Neuron (in vitro differentiated cells): Measurements from ENCODE around the gene NELL1.

Experiments used
- H2AFZ ChIP-seq: one replicate; pipeline ENCODE4 v1.6.1; 2013; ENCODE audit warnings: low read depth, mild to moderate bottlenecking, inconsistent platforms, low read length, moderate library complexity
- H3K27me3 ChIP-seq: one replicate; pipeline ENCODE4 v1.6.1; 2013; ENCODE audit warnings: low read length; ENCODE audit not compliant: insufficient read depth
- H3K36me3 ChIP-seq: one replicate; pipeline ENCODE4 v1.6.1; 2013; ENCODE audit warnings: low read length; ENCODE audit not compliant: insufficient read depth
- H3K4me1 ChIP-seq: one replicate; pipeline ENCODE4 v1.6.1; 2013; ENCODE audit warnings: low read length; ENCODE audit not compliant: insufficient read depth
- H3K4me3 ChIP-seq: 2 replicates; pipeline ENCODE4 v1.5.1; 2013; ENCODE audit warnings: mild to moderate bottlenecking, low read length, moderate library complexity
- H3K9me3 ChIP-seq: one replicate; pipeline ENCODE4 v1.6.1; 2013; ENCODE audit warnings: low read length

The NELL1 gene

DNA sequence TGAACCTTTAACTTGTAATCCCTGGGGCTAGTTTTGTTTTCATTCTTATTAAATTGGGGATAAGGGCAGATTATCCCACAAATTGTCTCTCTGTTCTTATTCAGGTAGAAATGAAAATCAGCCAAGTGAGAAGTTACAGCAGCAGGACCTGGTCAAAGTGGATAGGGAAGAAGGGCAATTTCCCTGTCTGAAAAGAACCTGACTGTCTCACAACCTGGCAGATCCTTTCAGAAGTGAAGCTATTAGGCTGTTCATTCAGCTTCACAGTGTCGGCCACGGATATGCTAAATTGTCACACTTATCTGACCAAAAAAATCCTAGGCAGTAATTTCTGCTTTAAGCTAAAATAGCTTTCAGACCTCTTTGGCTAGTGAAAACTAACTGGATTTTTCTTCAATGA, 810.9 kb downstream of the NELL1 start:
- H3K4me3 ChIP-seq = no peak overlapping the region
- no peaks in the 10 kb centered on the region for H3K9me3 ChIP-seq
- H3K4me1 ChIP-seq = no peaks in the 10 kb centered on the region
- no peaks in the 10 kb centered on the region for H3K27me3 ChIP-seq
- no peaks in the 10 kb centered on the region for H3K36me3 ChIP-seq
- H2AFZ ChIP-seq = no peak overlapping the region

DNA sequence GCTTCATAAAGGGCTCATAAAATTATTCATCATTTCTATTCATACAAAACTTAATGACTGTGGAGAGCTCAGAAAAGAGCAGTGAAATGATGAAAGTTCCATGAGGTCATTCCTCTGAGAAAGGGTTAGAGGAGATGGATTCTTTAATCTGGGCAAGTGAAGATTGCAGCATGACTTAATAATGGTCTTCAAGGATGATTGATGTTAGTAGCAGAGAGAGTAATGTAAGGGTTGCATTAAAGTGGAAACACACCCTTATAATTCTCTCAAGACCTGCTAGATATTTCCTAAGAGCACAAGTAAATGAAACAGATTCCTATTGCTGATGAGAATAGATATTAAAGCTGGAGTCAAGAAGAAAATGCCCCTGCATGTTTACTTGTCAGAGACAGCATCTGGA, 811.9 kb downstream of the NELL1 start:
- no peaks in the 10 kb centered on the region for H3K4me1 ChIP-seq
- H3K9me3 ChIP-seq = no peaks in the 10 kb centered on the region
- no peak overlapping the region for H2AFZ ChIP-seq
- H3K4me3 ChIP-seq = no peak overlapping the region
- H3K27me3 ChIP-seq = no peaks in the 10 kb centered on the region
- H3K36me3 ChIP-seq = no peaks in the 10 kb centered on the region

DNA sequence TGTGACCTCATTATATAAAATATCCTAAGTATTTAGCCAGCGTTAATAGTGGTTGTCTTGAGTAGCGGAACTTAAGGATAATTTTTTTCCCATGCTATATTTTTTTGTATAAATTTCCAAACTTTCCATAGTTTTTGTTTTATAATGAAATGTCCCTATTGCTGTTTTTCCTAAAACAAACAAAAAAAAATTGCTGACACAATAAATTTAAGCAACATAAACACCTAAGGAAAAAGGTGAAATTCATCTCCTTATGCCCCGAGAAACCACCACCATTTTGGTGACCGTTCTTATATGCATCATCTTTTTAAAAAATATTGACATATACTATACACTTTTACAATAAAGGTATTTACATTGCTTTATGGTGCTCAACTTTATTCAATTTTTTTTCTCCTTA, 814.7 kb downstream of the NELL1 start:
- no peak overlapping the region for H2AFZ ChIP-seq
- H3K4me1 ChIP-seq = no peaks in the 10 kb centered on the region
- H3K36me3 ChIP-seq = no peaks in the 10 kb centered on the region
- H3K9me3 ChIP-seq = no peaks in the 10 kb centered on the region
- no peak overlapping the region for H3K4me3 ChIP-seq
- no peaks in the 10 kb centered on the region for H3K27me3 ChIP-seq

DNA sequence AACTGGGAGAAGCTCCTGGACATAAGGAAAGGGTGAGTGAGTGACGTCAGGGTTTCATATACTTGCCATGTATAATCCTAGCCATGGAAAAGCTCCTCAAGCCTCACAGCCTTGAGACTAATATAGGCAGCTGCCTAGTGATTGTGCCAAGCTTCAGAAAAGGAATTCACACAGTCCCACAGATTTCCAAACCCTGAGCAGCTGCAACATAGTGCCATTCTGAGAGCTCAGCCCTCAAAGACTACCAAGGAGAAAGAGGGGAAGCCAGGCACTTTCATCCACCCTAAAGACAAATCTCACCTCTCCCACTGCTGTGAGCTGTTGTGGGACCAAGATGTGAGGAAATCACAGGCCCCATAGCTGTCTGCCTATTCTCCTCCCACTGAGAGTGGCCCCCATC, 815.6 kb downstream of the NELL1 start:
- no peaks in the 10 kb centered on the region for H3K36me3 ChIP-seq
- H3K4me1 ChIP-seq = no peaks in the 10 kb centered on the region
- H2AFZ ChIP-seq = no peak overlapping the region
- H3K27me3 ChIP-seq = no peaks in the 10 kb centered on the region
- no peak overlapping the region for H3K4me3 ChIP-seq
- no peaks in the 10 kb centered on the region for H3K9me3 ChIP-seq

DNA sequence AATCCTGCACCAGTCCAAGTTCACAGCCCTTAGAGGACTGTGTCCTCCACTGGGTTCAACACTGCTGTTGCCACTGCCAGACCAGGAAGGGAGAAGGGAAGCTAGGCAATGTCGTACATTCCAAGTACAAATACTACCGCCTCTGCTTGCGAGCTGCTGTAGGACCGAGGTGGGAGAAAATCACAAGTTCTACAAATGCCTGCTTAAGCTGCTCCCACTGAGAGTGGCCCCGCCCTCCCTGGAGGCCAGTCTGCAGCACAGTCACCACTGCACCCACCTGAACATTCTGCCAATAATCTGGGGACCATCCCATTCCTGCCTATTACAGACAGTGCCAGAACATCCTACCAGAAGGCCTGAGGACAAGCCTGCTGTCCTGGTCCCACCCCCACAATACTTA, 816.0 kb downstream of the NELL1 start:
- Histone ChIP-seq H3K4me1 (no peaks in the 10 kb centered on the region), H2AFZ (no peak overlapping the region), H3K4me3 (no peak overlapping the region), H3K9me3 (no peaks in the 10 kb centered on the region), H3K27me3 (no peaks in the 10 kb centered on the region), H3K36me3 (no peaks in the 10 kb centered on the region)

DNA sequence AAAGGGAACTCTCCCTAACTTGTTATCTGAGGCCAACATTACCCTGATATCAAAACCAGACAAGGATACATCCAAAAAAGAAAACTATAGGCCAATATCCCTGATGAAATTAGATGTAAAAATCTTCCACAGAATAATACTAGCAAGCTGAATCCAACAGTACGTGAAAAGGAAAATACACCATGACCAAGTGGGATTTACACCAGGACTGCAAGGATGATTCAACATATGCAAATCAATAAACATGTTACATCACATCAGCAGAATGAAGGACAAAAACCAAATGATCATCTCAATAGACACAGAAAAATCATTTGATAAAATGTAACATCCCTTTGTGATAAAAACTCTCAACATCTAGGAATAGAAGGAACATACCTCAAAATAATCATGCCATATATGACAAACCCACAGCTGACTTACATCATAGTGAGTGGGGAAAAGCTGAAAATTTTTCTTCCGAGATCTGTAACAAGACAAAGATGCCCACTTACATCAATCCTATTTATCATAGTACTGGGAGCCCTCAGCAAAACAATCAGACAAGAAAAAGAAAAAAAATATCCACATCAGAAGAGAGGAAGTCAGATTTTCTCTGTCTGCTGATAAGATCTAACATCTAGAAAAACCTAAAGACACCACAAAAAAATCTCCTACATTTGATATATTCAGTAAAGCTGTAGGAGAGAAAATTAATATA, 820.2 kb downstream of the NELL1 start:
- Histone ChIP-seq H3K27me3 (no peaks in the 10 kb centered on the region), H3K4me3 (no peak overlapping the region), H3K36me3 (no peaks in the 10 kb centered on the region), H3K9me3 (no peaks in the 10 kb centered on the region), H2AFZ (no peak overlapping the region), H3K4me1 (no peaks in the 10 kb centered on the region)

DNA sequence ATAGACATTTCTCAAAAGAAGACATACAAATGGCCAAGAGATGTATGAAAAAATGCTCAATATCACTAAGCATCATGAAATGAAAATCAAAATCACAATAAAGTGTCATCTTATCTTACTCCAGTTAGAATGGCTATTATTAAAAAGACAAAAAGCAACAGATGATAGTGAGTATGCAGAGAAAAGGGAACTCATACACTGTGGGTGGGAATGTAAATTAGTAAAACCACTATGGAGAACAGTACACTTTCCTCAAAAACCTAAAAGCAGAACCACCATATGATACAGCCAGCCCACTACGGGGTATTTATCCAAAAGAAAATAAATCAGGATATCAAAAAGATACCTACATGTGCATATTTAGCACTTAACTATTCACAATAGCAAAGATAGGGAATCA, 823.5 kb downstream of the NELL1 start:
- no peak overlapping the region for H3K4me3 ChIP-seq
- H2AFZ ChIP-seq = no peak overlapping the region
- H3K4me1 ChIP-seq = no peaks in the 10 kb centered on the region
- no peaks in the 10 kb centered on the region for H3K9me3 ChIP-seq
- H3K36me3 ChIP-seq = no peaks in the 10 kb centered on the region
- H3K27me3 ChIP-seq = no peaks in the 10 kb centered on the region

DNA sequence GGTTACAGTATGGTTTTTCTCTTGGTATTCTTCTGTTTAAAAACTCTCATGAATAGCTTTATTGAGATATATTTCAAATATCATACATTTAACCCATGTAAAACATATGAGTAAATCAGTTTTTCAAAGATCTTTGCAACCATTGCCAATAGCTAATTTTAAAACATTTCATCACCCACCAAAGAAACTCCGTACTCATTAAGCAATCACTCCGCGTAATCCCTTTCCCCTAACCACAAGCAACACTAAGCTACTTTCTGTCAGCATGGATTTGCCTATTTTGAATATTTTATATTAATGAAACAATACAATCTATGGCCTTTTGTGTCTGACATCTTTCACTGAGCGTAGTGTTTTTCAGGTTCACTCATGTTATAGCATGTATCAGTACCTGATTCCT, 825.6 kb downstream of the NELL1 start:
- no peak overlapping the region for H3K4me3 ChIP-seq
- H3K9me3 ChIP-seq = no peaks in the 10 kb centered on the region
- H3K36me3 ChIP-seq = no peaks in the 10 kb centered on the region
- no peaks in the 10 kb centered on the region for H3K4me1 ChIP-seq
- no peaks in the 10 kb centered on the region for H3K27me3 ChIP-seq
- no peak overlapping the region for H2AFZ ChIP-seq

DNA sequence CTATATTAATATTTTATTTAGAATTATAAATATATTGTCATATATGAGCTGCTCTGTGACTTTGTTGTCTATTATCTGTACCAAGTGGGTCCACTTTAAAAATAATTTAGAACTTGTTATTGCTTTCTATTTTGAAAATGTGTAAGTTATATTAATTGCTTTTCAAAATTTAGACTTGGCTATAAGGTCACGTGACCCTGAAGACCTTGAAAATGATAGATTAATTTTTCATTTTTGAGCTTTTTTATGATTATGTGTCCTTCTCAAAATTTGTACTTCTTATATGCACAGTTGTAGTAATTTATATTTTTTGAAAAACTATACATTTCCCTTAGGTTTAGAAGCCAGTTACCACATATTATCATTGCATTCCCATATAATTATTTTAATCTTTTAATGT, 826.5 kb downstream of the NELL1 start:
- Histone ChIP-seq H3K9me3 (no peaks in the 10 kb centered on the region), H3K4me1 (no peaks in the 10 kb centered on the region), H3K4me3 (no peak overlapping the region), H2AFZ (no peak overlapping the region), H3K27me3 (no peaks in the 10 kb centered on the region), H3K36me3 (no peaks in the 10 kb centered on the region)

DNA sequence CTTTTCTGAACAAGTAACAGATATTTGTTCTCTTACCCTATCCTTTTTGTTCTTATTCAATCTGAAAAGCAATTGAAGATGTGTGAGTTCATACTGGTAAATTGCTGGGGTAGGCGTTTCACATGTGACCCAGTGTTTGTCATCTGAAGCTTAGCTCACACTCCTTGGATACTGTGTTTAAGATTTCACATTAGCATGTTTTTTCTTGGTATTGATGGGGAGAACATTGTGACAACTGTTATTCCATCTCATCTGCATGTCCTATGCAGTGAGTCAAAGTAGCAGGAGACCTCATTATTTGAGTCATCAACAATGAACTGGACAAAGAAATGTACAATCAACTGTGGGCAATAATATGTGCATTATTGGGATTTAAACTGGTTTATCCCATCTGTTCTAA, 831.9 kb downstream of the NELL1 start:
- Histone ChIP-seq H3K4me1 (no peaks in the 10 kb centered on the region), H3K36me3 (no peaks in the 10 kb centered on the region), H3K4me3 (no peak overlapping the region), H3K9me3 (no peaks in the 10 kb centered on the region), H2AFZ (no peak overlapping the region), H3K27me3 (no peaks in the 10 kb centered on the region)

DNA sequence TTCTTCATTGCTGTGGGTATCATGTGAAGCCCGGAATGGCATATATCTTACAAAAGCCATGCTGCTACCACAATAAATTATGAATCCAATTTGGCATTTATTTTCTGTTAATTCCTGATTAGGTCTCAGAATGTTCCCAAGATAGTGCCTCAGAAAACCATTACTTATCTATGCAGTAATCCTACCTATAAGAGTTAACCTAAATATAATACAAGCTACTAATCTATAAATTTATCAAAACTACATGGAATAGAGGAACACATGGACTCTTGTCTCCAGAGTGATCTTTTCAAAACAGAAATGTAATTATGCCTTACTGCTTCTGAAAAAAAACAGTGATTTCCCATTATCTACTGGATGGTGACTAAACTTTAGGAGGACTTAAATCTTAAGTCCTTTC, 835.7 kb downstream of the NELL1 start:
- H2AFZ ChIP-seq = no peak overlapping the region

DNA sequence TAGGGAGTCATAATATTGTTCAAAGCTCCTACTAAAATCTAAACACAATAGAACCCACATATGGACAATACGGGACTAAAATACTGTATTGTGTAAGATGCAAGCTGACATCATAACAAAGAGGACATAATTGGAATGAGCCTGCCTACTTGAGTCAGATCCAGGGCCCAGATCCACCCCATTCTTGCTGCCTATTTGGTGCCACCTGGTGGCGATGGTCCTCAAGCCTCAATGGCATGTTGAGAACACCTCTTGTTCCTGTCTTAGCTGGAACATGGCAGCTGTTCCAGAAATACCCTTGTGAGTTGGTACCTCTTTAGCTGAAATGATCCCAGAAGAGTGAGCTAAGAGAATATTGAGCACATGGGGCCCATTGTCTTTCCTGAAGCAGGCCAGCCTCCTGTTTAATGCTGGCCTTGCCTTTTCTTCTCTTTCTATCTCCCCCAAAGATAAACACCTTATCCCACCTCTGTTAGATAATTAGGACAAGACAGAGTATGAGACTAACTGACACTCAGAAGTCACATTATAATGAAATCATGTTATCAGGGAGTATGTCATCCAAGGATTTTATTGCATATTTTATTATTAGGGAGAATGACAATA, 842.6 kb downstream of the NELL1 start:
- Histone ChIP-seq H3K27me3 (no peaks in the 10 kb centered on the region), H3K9me3 (no peaks in the 10 kb centered on the region), H3K4me3 (no peak overlapping the region), H3K4me1 (no peaks in the 10 kb centered on the region), H3K36me3 (no peaks in the 10 kb centered on the region), H2AFZ (no peak overlapping the region)

More for the DNA sequence above, 835.7 kb downstream of the NELL1 start:
- Histone ChIP-seq H3K4me1 (no peaks in the 10 kb centered on the region), H3K4me3 (no peak overlapping the region), H3K36me3 (no peaks in the 10 kb centered on the region), H3K27me3 (no peaks in the 10 kb centered on the region), H3K9me3 (no peaks in the 10 kb centered on the region)

DNA sequence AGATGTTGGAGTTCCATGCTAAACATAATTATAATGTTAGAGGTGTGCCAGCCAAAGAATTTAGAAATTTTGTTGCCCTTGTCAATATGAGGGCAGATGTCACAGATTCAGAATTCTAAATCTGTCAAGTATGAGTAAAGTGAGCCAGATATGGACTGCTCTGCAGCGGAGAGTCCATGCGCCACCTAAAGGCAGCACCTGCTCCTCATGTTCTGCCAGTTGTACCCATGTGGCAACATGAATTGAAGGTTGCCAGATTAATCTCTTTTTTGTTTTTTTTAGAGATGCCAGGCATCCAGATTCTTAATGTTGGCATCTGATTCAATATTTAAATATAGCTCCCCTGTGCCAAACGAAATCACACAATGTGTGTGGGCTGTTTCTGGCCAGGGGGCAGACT, 844.9 kb downstream of the NELL1 start:
- H3K4me1 ChIP-seq = no peaks in the 10 kb centered on the region
- H2AFZ ChIP-seq = no peak overlapping the region
- H3K27me3 ChIP-seq = no peaks in the 10 kb centered on the region
- H3K4me3 ChIP-seq = no peak overlapping the region
- H3K36me3 ChIP-seq = no peaks in the 10 kb centered on the region
- no peaks in the 10 kb centered on the region for H3K9me3 ChIP-seq

DNA sequence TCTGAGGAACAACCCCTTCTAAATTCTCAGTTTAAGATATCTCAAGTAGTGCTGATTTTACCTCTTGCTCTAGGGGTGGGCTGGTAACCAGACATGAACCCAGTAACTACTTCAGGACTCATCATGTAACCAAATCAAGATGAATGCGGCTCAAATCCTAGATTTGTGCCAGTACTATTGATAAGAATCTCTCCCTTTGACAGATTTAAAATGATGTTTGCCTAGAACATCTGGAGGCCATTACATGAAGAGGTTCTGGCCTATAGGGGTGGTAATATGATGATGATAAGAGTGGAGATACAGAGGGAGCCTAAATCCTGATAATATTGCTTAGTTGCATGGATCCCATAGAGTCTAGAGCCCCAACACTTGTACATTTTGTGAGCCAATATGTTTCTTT, 850.9 kb downstream of the NELL1 start:
- Histone ChIP-seq H2AFZ (no peak overlapping the region), H3K4me3 (no peak overlapping the region), H3K36me3 (no peaks in the 10 kb centered on the region), H3K27me3 (no peaks in the 10 kb centered on the region), H3K4me1 (no peaks in the 10 kb centered on the region), H3K9me3 (no peaks in the 10 kb centered on the region)
